Mesendoderm (in vitro differentiated cells): ENCODE measurements around the gene SKP1.

Experiments used
- DNase-seq: peaks from one replicate; pipeline ENCODE4 v3.0.0; 2013
- H2AK5ac ChIP-seq: 2 replicates; pipeline ENCODE4 v1.6.1; 2013; ENCODE audit warnings: low read length, inconsistent platforms
- H2BK120ac ChIP-seq: 2 replicates; pipeline ENCODE4 v1.6.1; 2013; ENCODE audit warnings: low read depth, mild to moderate bottlenecking, low read length, moderate library complexity, mixed read lengths
- H2BK15ac ChIP-seq: replicated peaks from 2 replicates; pipeline ENCODE4 v1.6.1; 2013; ENCODE audit warnings: low read depth, mild to moderate bottlenecking, moderate library complexity
- H2BK5ac ChIP-seq: 2 replicates; pipeline ENCODE4 v1.6.1; 2013; ENCODE audit warnings: low read length, inconsistent platforms
- H3K18ac ChIP-seq: 2 replicates; pipeline ENCODE4 v1.6.1; 2013; ENCODE audit warnings: mild to moderate bottlenecking, low read length, mixed read lengths
- H3K23ac ChIP-seq: one replicate; pipeline ENCODE4 v1.6.1; 2013; ENCODE audit warnings: low read length
- H3K27ac ChIP-seq: 2 replicates; pipeline ENCODE4 v1.5.1; 2013; ENCODE audit warnings: low read depth, mild to moderate bottlenecking, inconsistent platforms, low read length, moderate library complexity
- H3K27me3 ChIP-seq: 2 replicates; pipeline ENCODE4 v1.6.1; 2013; ENCODE audit warnings: low read length, control low read depth, mild to moderate bottlenecking, inconsistent platforms; ENCODE audit not compliant: insufficient read depth, poor library complexity
- H3K36me3 ChIP-seq: 2 replicates; pipeline ENCODE4 v1.6.1; 2013; ENCODE audit warnings: low read length, inconsistent platforms; ENCODE audit not compliant: control insufficient read depth, insufficient read depth
- H3K4ac ChIP-seq: one replicate; pipeline ENCODE4 v1.6.1; 2013; ENCODE audit warnings: low read depth, mild to moderate bottlenecking, low read length, moderate library complexity
- H3K4me1 ChIP-seq: 2 replicates; pipeline ENCODE4 v1.6.1; 2013; ENCODE audit warnings: low read depth, low read length, inconsistent platforms; ENCODE audit not compliant: control insufficient read depth
- H3K4me2 ChIP-seq: 2 replicates; pipeline ENCODE4 v1.6.1; 2013; ENCODE audit warnings: low read length
- H3K4me3 ChIP-seq: 2 replicates; pipeline ENCODE4 v1.5.1; 2013; ENCODE audit warnings: mild to moderate bottlenecking, low read length
- H3K56ac ChIP-seq: one replicate; pipeline ENCODE4 v1.6.1; 2013; ENCODE audit warnings: low read length
- H3K79me1 ChIP-seq: 2 replicates; pipeline ENCODE4 v1.6.1; 2013; ENCODE audit warnings: low read length, inconsistent platforms
- H3K79me2 ChIP-seq: 2 replicates; pipeline ENCODE4 v1.6.1; 2013; ENCODE audit warnings: mild to moderate bottlenecking, low read length; ENCODE audit not compliant: control insufficient read depth, insufficient read depth
- H3K9ac ChIP-seq: 2 replicates; pipeline ENCODE4 v1.6.1; 2013; ENCODE audit warnings: low read length, inconsistent platforms
- H4K5ac ChIP-seq: one replicate; pipeline ENCODE4 v1.6.1; 2013; ENCODE audit warnings: low read length
- H4K8ac ChIP-seq: one replicate; pipeline ENCODE4 v1.6.1; 2013; ENCODE audit warnings: low read depth, mild to moderate bottlenecking, control low read depth, low read length, moderate library complexity
- WGBS: extraction: QIAGEN DNeasy Blood & Tissue Kit; methylation state at CpG from one replicate; pipeline ENCODE4 v1.1.7; 2013; ENCODE audit warnings: low lambda C conversion rate, missing lambda C conversion rate; ENCODE audit not compliant: insufficient coverage; ENCODE audit errors: extremely low coverage; 5-methylcytosine and 5-hydroxymethylcytosine counted together

The SKP1 gene

DNA sequence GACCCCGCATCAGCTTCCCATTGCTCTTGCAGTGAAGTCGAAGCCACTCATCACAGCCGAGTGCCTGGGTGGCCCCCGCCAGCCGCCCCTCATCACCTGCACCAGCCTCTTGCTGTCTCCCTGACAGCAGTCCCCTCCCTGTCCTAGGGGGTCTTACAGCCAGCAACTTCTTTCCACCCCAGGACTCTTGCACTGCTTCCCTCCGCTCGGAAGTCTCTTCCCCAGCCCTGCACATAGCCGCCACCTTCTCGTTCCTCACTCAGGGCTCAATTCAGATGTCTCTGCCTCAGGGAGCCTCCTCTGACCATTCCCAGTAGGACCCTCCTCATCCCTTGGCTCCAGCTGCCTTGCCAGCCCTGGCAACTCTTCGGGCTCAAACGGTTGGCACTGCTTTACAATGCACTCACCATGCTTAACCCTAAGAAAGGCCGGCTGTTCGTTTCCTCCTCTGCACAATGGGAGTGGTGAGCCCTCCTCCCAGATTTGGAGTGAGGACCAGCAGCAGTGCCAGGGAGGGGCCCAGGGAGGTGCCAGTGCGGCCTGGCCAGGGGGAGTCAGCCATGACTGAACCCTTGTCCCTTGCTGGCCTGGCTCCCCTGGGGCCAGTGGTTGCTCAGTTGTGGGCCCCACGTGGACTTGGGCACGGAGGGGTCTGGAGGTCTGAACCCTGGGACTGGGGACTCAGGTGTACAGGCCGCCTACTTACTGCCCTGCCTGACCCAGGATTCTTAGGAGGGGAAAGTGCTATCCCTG lies 56.2 kb downstream of the SKP1 start:
- no peak overlapping the region for H2BK120ac ChIP-seq

DNA sequence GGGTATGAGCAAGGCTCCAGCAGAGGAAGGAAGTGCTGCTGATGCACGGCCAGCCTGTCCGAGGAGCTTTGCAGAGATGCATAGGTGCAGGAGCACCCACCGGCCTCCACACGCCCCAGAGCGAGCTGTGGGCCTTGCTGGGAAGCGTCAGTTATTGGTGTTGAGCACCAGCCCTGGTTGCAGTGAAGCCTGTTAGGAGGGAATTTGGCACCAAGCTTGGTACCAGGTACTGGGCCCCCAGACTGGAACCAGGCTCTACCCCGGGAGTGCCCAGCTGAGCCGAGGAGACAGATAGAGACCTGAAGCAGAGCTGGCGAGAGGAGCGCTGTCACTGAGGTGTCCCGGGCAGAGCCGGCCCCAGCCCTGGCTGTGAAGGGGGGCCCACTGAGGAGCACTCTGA lies 57.0 kb downstream of the SKP1 start:
- Histone ChIP-seq H3K4me2 (no peak overlapping the region), H3K27me3 (no peaks in the 10 kb centered on the region), H2BK120ac (no peak overlapping the region), H3K36me3 (no peaks in the 10 kb centered on the region), H3K27ac (no peak overlapping the region), H2BK15ac (no peak overlapping the region), H2AK5ac (no peak overlapping the region), H3K79me1 (peaks cover 28% of the 10 kb centered on the region), H3K79me2 (peaks cover 14% of the 10 kb centered on the region), H4K8ac (no peak overlapping the region), H3K4ac (no peak overlapping the region), H4K5ac (no peak overlapping the region), H3K9ac (no peak overlapping the region), H3K18ac (no peak overlapping the region), H3K23ac (no peak overlapping the region), H3K4me3 (no peak overlapping the region), H2BK5ac (no peak overlapping the region), H3K4me1 (no peaks in the 10 kb centered on the region), H3K56ac (no peak overlapping the region)
- WGBS: no CpG with 5 or more reads among the region's 12 CpGs
- DNase-seq: no peak

More for the DNA sequence above, 56.2 kb downstream of the SKP1 start:
- no peak for DNase-seq
- Histone ChIP-seq H3K9ac (no peak overlapping the region), H3K56ac (no peak overlapping the region), H4K8ac (no peak overlapping the region), H3K79me2 (peaks cover 14% of the 10 kb centered on the region), H3K4me1 (no peaks in the 10 kb centered on the region), H3K4ac (no peak overlapping the region), H3K23ac (no peak overlapping the region), H3K27me3 (no peaks in the 10 kb centered on the region), H2AK5ac (no peak overlapping the region), H2BK5ac (no peak overlapping the region), H3K18ac (no peak overlapping the region), H3K4me2 (no peak overlapping the region), H3K27ac (no peak overlapping the region), H3K36me3 (no peaks in the 10 kb centered on the region), H3K79me1 (peaks cover 31% of the 10 kb centered on the region), H4K5ac (no peak overlapping the region), H2BK15ac (no peak overlapping the region), H3K4me3 (no peak overlapping the region)
- WGBS: no CpG with 5 or more reads among the region's 17 CpGs

DNA sequence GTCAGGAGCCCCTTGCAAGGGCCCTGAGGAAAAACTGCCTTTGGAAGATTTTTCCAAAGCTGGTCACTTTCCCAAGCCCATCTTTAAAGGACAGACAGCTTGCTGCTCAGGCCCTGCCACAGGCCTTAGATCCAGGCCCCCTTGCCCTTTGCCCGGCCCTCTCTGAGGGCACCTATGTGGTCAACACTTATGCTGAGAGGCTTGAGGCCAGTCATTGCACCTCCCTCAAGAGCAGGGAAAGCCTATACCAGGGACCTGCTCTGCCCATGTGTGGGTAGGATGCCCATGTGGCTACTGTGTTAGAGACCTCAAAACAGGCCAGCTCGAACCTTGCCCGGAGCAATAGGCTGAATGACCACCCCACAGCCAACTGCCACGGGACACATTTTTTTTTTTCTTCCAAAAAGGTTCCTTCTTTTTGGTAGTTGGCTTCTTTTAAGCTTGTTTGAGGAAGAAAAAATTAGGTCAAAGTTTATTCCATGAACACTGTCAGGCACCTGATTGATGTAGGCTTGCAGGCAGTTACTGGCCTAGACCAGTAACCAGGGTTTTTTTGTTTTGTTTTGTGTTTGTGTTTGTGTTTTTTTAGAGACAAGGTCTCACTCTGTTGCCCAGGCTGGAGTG lies 58.4 kb downstream of the SKP1 start:
- no peak overlapping the region for H2AK5ac ChIP-seq
- H3K9ac ChIP-seq: no peak overlapping the region
- no peak overlapping the region for H3K4ac ChIP-seq
- H3K27me3 ChIP-seq: no peaks in the 10 kb centered on the region
- H3K18ac ChIP-seq: no peak overlapping the region
- H3K23ac ChIP-seq: no peak overlapping the region
- peaks cover 24% of the 10 kb centered on the region for H3K79me1 ChIP-seq
- no peak overlapping the region for H2BK5ac ChIP-seq
- H3K36me3 ChIP-seq: no peaks in the 10 kb centered on the region
- H4K8ac ChIP-seq: no peak overlapping the region
- DNase-seq: no peak
- peaks cover 5% of the 10 kb centered on the region for H3K4me1 ChIP-seq
- no peak overlapping the region for H3K4me3 ChIP-seq
- no CpG with 5 or more reads among the region's 4 CpGs for WGBS
- H3K79me2 ChIP-seq: peaks cover 14% of the 10 kb centered on the region
- H3K56ac ChIP-seq: no peak overlapping the region
- H2BK15ac ChIP-seq: no peak overlapping the region
- no peak overlapping the region for H2BK120ac ChIP-seq
- H3K27ac ChIP-seq: no peak overlapping the region
- no peak overlapping the region for H3K4me2 ChIP-seq
- no peak overlapping the region for H4K5ac ChIP-seq

DNA sequence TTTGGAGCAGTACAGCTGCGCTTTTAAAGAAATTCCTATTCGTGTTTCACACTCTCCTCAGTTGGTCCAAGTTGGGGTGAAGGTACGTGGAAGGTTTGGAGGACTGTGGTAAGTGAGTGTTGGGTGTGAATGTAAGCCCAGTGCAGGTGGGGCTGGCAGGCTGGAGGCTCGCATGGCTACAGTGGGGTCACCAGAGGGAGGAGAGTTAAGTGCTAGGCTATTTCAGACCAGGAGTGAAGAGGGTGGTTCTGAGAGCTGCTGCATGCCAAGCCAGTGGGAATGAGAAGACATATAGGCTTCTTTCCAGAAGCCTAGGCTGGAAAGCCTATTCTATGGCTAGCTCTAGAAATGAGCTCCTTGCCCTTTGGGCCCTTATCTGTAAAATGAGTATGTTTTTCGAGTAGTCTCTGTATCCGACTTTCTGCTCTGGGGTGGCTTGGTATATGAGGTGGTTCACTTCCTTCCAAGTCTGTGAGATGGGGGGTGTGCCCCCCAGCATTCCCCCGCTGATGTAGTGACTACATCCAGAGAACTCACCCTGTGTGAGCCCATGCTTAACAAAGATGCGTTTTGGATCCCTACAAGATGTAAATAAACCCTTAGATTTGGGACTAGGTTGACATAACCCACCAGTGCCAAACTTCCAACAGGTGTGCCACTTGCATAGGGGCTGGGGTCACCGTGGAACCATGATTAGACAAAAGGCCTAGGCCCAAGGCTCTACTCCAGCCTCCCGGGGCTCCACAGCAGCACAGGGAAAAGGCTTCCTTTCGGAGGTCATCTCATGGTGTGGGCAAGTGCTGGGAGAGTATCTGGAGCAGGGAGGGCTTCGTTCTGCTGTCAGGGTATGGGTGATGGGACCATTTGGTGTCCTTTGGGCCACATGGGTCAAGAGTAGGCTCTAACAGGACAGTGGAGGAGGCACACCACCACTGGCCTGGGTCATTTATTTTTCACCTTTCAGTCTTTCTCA lies 59.7 kb downstream of the SKP1 start:
- Histone ChIP-seq H3K79me1 (peaks cover 14% of the 10 kb centered on the region), H3K9ac (no peak overlapping the region), H2AK5ac (no peak overlapping the region), H3K18ac (no peak overlapping the region), H2BK15ac (no peak overlapping the region), H3K23ac (no peak overlapping the region), H3K36me3 (no peaks in the 10 kb centered on the region), H2BK120ac (no peak overlapping the region), H2BK5ac (no peak overlapping the region), H3K4me1 (peaks cover 12% of the 10 kb centered on the region), H3K4me3 (no peak overlapping the region), H3K4me2 (no peak overlapping the region), H3K56ac (no peak overlapping the region), H4K8ac (no peak overlapping the region), H3K79me2 (peaks cover 12% of the 10 kb centered on the region), H3K27ac (no peak overlapping the region), H3K27me3 (no peaks in the 10 kb centered on the region), H4K5ac (no peak overlapping the region), H3K4ac (no peak overlapping the region)
- DNase-seq: no peak
- WGBS: no CpG with 5 or more reads among the region's 12 CpGs

DNA sequence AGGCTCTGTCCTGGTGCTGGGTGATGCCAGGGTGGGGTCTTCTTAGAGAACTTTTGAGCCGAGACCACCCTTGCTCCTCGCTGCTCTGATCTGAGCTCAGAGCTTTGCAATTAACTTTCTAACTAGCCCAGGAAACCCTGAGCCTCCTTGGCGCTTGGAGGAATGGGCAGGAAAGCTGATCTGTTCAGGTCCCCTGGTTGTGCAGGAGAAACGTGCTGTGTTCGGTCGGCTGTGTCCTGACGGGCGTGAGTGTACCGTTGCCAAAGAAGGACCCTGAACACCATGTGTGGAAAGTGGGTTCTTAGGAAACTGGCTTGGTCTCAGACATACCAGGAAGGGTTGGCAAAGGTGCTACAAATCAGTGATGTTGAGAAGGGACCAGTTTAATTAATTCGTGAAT lies 60.5 kb downstream of the SKP1 start:
- Histone ChIP-seq H2BK5ac (no peak overlapping the region), H2AK5ac (no peak overlapping the region), H3K56ac (no peak overlapping the region), H4K8ac (no peak overlapping the region), H3K79me2 (peaks cover 12% of the 10 kb centered on the region), H3K4me1 (peaks cover 16% of the 10 kb centered on the region), H2BK120ac (no peak overlapping the region), H2BK15ac (no peak overlapping the region), H3K23ac (no peak overlapping the region), H3K27me3 (no peaks in the 10 kb centered on the region), H3K79me1 (peaks cover 14% of the 10 kb centered on the region), H3K27ac (no peak overlapping the region), H3K4me3 (no peak overlapping the region), H3K4me2 (no peak overlapping the region), H3K9ac (no peak overlapping the region), H3K4ac (no peak overlapping the region), H3K18ac (no peak overlapping the region), H4K5ac (no peak overlapping the region), H3K36me3 (no peaks in the 10 kb centered on the region)
- DNase-seq: no peak
- no CpG with 5 or more reads among the region's 10 CpGs for WGBS
